Neuron (in vitro differentiated cells): ENCODE results near the gene GMFB.

Experiments used
- H2AFZ ChIP-seq: one replicate; pipeline ENCODE4 v1.6.1; 2013; ENCODE audit warnings: low read depth, mild to moderate bottlenecking, inconsistent platforms, low read length, moderate library complexity
- H3K27me3 ChIP-seq: one replicate; pipeline ENCODE4 v1.6.1; 2013; ENCODE audit warnings: low read length; ENCODE audit not compliant: insufficient read depth
- H3K36me3 ChIP-seq: one replicate; pipeline ENCODE4 v1.6.1; 2013; ENCODE audit warnings: low read length; ENCODE audit not compliant: insufficient read depth
- H3K4me1 ChIP-seq: one replicate; pipeline ENCODE4 v1.6.1; 2013; ENCODE audit warnings: low read length; ENCODE audit not compliant: insufficient read depth
- H3K4me3 ChIP-seq: 2 replicates; pipeline ENCODE4 v1.5.1; 2013; ENCODE audit warnings: mild to moderate bottlenecking, low read length, moderate library complexity
- H3K9me3 ChIP-seq: one replicate; pipeline ENCODE4 v1.6.1; 2013; ENCODE audit warnings: low read length

The GMFB gene

GRCh38 chr14:54425068-54425467 is 63.7 kb downstream of the GMFB start:
- H3K36me3 ChIP-seq = peaks cover 54% of the 10 kb centered on the region
- no peaks in the 10 kb centered on the region for H3K9me3 ChIP-seq
- H3K4me1 ChIP-seq = no peaks in the 10 kb centered on the region
- H3K4me3 ChIP-seq = no peak overlapping the region
- H2AFZ ChIP-seq = no peak overlapping the region
- no peaks in the 10 kb centered on the region for H3K27me3 ChIP-seq
